Heart left ventricle (tissue), 13 donors: ENCODE data around the gene NEK5.
A peak's percentile ranks its signal among the peaks of the same experiment; 100 is the strongest.

Experiments used
- CTCF ChIP-seq, 12 donors: fragments of 200-600 bp; sonication (generic) in 4 of 12; IDR thresholded peaks; one replicate each; pipeline versions ENCODE4 v1.5.0 to v1.8.0; 2018 to 2022; ENCODE audit warnings: antibody characterized with exemption in 12 of 12, mild to moderate bottlenecking in 5 of 12
- POLR2A ChIP-seq, 2 donors: fragments of 450-650 bp; IDR thresholded peaks; one replicate each; pipeline ENCODE4 v1.6.1; 2017; ENCODE audit warnings: antibody characterized with exemption in 2 of 2, mild to moderate bottlenecking in 2 of 2, moderate library complexity in 2 of 2
- donor health status: ischemic (EF 13 %, LVEDD 7.1; RV severe dilation, severe dysfunction).
- donor health status: DM: no; HTN: yes; CAD: no.
- donor health status: DM: no; HTN: no; CAD: no.
- donor health status: ischemic (EF 25% LVEDD 6.9; RV normal size, moderate dysfunction).
- donor health status: ischemic (EF 25% LVEDD 5.7; RV mildly dilated, moderate dysfunction).
- donor health status: ischemic (EF 35%, LVEDD 5.7; RV mildly dilated, moderate dysfunction).
- donor health status: nonischemic (EF 11% LVEDD 7.7; RV severe dilation, severe dysfunction).
- donor health status: DM: yes; HTN: yes; CAD: no.
- donor health status: PGD.
- donor health status: ischemic (EF 29% LVEDD 5.4; RV normal size, mild dysfunction).
- donor health status: nonischemic (EF 23%, LVEDD 6.1; RV moderate dilation, normal function).

- TF ChIP-seq CTCF (IDR thresholded peaks at IDR 0.05) = peak in 2 of 12 donors; percentile 5 to 16
- peak in 1 of 2 donors; percentile 30 for TF ChIP-seq POLR2A (IDR thresholded peaks at IDR 0.05)
These were observed 117.0 kb downstream of the NEK5 start, which contains the start of gene ALG11 for GRCh38 chr13:52011632-52012511.
